ENCODE measurements around the gene DDX1.
A peak's percentile ranks its signal among the peaks of the same experiment; 100 is the strongest.
"Not testable (repeated sequence)": the region's sequence is repeated elsewhere in the genome, so short reads cannot be mapped to it uniquely, and the experiment has no call there.

The DDX1 gene

DNA sequence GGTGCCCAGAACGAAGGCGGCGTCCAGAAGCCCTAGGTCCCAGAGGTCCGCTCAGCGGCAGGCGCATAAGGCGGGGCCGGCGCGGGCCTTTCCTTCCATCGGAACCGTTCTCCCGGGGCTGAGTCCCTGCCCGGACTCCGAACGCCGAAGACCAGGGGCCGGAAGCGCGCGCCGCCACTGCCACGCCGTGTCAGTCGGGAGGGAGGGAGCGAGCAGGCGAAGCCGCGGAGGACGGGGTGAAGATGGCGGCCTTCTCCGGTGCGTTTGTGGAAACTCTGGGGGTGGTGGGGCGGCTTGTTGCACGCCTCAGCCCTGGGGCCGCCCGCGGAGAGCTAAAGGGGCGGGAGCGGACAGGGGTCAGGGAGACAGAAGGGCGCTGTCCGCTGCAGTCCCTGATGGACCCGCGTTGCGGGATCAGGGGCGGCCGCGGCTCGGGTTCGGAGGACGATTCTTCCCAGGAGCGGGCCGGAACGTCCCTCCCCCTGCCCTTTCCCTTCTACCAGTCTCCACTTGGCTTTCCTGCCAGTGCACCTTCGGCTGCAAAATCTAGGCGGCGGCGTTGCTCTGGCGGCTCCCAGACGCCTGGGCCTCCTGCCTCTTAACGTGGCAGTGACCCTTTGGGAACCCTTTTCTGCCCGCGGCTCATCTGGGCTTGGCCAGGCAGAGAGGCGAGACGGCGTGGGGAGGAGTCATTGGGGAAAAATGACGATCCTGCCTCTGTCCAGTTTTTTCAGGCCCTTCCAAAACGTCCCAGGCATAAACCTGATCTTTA, at the start of gene DDX1:
TSS of gene DDX1 (plus strand) at position 177 of the 772 bp plus-strand sequence. CDS start at position 243, 66 bp downstream.
- DNase-seq (ENCODE audit: low read depth in 2 of 2), result peak; percentile 64 to 73

DNA sequence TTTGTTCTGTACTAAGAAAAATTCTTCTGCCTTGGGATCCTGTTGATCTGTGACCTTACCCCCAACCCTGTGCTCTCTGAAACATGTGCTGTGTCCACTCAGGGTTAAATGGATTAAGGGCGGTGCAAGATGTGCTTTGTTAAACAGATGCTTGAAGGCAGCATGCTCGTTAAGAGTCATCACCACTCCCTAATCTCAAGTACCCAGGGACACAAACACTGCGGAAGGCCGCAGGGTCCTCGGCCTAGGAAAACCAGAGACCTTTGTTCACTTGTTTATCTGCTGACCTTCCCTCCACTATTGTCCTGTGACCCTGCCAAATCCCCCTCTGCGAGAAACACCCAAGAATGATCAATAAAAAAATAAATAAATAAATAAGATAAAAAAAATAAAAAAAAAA, 49.4 kb upstream of the DDX1 start:
- not testable (repeated sequence) for DNase-seq (ENCODE audit: low read depth in 2 of 2)

DNA sequence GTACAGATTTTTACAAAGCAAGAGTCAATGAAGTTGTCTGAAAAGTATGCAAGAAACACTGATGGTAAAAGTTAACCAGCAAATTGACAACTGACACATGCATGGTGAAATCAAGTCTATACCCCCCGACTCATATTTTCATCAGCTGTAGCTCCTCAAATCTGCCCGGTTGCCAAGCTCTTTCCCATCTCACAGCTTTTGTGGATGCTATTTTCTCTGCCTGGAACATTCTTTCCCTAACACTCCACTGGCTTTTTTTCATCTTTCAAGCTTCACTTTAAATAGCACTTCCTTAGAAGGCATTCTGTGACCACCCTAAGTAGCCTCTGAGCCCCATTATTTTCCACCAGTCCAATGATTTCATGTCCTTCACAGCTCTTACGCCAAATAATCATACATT, 48.6 kb upstream of the DDX1 start:
- no peak for DNase-seq (ENCODE audit: low read depth in 2 of 2)

DNA sequence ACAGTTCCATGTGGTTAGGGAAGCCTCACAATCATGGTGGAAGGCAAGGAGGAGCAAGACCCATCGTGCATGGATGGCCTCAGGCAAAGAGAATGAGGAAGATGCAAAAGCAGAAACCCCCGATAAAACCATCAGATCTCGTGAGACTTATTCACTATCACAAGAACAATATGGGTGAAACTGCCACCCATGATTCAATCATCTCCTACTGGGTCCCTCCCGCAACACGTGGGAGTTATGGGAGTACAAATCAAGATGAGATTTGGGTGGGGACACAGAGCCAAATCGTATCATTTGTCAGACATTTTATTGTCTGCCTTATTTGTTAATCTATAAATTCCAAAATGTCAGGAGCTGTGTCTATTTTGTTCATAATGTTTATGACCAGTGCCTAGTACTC, 48.1 kb upstream of the DDX1 start:
- DNase-seq (ENCODE audit: low read depth in 2 of 2), result no peak

DNA sequence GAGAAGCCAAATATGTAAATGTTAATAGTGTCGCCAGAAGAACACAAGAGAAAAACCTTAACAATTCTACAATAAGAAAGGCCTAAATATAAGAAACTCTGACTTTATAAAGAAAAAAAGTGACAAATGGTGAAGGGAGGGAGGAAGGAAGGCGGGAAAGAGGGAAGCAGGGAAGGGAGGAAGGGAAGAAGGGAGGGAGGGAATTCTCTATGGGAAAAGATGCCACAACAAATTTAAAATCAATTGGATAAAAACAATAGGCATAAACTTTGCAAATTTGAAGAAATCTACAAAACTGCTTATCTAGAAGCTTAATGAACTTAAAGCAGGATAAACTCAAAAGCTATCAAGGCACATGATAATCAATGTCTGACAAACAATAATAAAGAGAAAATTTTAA, 47.4 kb upstream of the DDX1 start:
- DNase-seq (ENCODE audit: low read depth in 2 of 2), result no peak

DNA sequence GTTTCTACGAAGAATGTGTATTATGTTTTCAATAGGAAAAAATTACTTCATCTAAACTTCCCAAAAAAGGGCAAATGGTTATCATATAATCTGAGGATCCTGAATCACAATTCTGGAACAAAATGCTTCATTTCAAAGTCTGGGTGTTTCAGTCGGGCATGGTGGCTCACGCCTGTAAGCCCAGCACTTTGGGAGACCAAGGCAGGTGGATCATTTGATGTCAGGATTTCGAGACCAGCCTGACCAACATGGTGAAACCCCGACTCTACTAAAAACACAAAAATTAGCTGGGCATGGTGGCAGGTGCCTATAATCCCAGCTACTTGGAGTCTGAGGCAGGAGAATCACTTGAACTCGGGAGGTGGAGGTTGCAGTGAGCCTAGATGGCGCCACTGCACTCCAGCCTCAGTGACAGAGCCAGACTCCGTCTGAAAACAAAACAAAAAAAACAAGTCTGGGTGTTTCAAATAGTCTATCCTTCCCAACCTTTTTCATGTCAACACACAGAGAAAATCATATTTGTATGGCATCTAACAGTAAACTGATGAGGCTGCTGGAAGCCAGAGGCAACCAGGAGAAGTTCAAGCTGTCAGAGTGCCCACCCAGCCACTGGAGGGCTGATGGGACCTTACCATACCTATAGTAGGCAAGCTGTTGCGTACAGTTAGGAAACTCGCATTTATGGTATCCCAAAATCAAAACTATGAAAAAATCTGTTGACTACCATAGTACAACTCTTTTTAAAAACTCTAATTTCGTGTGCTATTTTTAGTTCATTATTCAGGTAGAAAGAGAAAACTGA, 45.2 kb upstream of the DDX1 start:
- DNase-seq (ENCODE audit: low read depth in 2 of 2), result no peak

DNA sequence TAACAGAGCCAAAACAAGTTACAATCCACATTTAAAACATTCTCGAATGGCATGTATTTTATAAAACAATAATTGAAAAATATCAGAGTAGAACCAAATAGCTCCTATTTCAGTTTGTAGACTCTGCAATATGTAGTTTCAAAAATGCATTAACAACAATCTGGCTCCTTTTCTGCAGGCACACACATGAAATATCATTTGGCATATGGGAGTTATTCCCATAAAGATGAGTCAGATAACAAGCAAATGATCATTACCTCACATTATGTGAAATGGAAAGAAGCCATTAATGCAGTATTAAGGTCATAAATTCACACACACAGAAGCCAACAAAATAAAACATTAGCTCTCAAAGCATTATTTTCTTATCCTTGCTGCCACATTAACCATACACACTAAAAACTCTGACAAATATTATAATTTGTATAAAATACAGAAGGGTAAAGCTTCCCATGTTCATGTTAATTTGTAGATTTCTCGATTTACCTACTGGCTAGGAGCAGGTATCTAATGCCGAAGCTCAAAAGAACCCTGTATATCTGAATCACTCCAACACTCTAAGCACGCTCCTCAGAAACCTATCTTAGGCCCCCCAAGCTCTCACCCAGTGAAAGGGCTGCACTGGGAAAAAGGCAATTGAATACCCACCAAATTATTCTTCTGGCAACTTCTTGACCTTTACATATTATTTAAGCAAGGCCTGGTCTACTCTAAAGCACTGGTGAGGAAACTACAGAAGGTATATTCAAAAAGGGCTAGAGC, 44.4 kb upstream of the DDX1 start:
- DNase-seq (ENCODE audit: low read depth in 2 of 2), result no peak

DNA sequence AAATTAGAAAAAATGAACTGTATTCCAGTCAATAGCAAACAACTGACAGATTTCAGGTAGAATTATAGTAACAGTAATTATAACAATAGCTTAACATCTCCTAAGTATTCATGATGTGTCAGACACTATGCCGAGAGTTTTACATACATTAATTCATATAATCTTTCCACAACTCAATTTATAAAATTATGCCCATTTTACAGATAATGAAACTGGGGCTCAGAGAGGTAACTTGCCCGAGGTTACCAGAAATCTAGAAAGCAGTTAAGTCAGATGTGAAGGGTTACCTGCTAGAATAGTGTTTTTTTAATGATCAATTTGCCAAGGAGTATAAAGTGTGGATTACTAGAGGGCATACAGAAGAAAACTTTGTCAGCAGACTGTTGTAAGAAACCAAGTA, 42.7 kb upstream of the DDX1 start:
- no peak for DNase-seq (ENCODE audit: low read depth in 2 of 2)

DNA sequence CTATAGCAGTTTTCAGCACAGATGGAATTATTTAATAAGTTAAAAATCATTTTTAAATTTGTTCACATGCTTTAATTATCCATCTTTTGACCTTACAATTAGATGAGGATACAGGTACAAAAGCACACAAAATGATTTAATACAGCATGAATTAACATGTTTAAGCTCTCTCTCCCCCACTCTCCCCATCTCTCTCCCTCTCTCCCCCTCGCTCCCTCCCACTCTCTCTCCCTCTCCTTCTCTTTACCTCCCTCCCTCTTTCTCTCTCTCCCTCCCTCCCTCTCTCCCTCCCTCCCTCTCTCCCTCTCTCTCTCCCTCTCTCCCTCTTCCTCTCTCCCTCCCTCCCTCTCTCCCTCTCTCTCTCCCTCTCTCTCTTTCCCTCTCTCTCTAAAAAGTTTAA, 38.1 kb upstream of the DDX1 start:
- no peak for DNase-seq (ENCODE audit: low read depth in 2 of 2)

DNA sequence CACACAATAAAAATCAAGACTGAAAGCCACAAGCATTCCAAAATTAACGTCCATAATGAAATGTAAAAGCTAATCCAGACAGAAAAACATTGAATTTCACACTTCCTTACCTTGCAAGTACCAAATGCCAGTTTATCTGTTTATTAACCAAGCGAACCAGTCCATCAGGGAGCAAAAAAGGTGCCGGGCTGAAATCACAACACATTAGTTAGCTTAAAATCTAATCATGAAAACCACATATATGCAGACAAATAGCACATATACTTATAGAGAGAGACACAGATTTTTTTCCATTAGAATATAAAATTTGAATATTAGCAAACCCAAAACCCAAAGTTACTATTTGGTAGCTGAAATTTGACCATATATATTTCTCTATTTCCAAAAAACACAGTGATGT, 37.7 kb upstream of the DDX1 start:
- no peak for DNase-seq (ENCODE audit: low read depth in 2 of 2)

DNA sequence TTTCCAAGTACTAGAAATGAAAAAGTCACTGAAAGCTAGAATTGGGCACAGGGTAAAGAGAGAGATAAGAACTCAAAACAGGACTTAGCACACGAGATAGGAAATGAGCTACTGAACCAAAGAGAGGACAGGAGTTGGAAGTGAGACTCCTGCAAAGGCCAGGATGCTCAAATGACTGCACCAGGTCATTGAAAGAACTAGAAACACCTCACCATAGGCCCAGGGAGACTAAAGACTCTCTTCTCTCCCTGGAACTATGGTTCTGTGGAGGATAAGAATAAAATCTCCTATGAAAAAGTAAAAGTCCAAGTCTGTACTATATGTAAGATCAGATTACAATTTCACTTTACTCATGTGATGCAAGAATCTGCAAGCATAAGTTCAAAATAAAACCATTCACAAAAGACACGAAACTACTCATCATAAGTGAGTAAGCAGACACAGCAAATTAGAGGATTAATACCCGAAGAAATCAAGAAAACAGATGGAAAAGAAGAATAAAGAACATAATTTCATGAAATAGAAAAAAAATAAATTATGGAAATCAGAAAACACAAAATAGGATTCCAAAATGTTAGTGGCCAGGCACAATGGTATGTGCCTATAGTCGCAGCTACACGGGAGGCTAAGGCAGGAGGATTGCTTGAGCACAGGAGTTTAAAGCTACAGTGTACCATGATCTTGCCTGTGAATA, 37.0 kb upstream of the DDX1 start:
- no peak for DNase-seq (ENCODE audit: low read depth in 2 of 2)

DNA sequence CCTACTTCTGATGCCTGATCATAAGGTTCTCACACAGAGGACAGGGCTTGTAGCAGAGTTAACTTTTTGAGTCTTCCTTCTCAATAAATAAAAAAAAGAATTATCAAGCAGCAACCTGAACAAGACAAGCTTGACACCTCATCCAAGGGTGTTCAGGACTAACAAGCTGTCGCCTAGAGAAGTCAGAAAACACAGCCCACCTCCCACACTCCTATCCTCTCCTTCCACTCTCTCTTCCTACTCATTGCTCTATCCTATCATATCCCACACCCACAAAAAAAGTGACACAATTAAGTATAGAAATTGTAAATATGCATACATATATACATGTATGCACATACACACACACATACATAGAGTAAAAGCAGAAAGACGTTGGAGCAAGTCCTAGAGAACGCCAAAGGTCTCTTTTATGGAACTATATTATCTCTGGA, 35.9 kb upstream of the DDX1 start:
- no peak for DNase-seq (ENCODE audit: low read depth in 2 of 2)

DNA sequence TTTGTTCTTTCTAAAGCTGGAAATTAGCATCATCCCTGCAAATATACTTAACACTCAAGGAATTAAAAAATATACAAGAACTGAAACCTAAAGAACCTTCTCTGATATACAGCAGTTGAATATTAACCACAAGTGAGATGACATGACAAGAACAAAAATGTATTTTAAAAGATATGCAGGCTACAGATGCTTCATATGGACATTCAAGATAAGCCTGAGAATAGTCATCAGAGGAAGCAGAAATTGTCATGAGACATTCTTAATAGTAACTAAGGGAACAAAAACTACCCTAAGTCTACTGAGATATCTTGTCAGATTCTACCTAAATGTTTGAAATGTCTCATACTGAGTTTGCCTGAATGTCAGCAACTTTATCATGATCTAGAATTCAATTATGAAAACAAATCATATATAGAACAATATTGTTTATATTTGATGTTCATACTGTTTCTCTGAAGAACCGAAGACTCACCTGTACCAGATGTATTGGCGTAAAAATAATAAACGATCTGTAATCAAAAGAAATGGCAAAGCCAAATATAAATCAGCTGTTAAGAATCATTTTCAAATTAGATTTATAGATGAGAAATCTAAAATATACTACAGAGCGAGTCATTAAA, 35.2 kb upstream of the DDX1 start:
- DNase-seq (ENCODE audit: low read depth in 2 of 2), result no peak

DNA sequence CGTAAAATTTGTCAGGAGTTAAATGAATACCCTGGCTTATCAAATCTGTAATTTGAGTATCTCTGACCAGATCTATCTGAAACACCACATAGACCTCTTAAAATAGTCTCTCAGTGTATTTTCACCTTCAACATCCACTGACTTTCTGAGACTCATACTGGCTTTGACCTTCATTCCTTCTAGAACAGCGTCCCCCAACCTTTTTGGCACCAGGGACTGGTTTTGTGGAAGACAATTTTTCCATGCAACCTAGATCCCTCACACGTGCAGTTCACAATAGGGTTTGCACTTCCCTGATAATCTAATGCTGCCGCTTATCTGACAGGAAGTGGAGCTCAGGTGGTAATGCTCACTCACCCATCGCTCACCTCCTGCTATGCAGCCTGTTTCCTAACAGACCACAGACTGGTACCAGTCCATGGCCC, 33.8 kb upstream of the DDX1 start:
- DNase-seq (ENCODE audit: low read depth in 2 of 2), result no peak

DNA sequence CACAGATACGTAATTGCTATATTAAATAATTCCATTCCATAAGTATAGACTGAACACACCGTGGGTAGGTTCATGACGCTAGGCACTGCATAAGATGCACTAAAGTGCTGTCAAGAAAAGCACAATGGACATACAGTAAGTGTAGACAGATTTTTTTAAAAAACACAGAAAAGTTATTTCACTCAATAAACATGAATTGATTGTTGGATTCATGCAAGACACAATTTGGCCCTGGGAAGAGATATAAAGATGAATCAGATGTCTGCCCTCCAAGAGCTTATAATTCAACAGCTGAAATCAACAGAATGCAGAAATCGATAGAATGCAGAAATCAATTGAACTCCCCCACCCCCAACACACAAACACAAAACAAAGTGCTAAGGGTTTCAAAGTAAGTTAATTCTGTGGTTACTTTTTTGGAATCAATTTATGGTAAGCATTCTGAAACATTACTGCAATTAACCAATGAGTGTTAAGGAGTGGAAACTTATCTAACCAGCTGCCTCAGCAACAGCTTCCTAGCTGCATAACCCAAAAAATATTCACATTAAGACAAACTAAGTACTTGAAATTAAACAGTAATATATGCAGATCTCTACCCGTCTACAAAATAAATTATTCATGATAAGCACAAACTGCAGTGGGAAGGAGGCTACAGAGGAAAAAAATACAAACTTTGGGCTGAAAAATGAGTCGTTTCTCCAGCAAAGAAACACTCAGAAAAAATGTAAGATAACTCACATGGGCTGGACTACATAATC, 32.1 kb upstream of the DDX1 start:
- no peak for DNase-seq (ENCODE audit: low read depth in 2 of 2)

DNA sequence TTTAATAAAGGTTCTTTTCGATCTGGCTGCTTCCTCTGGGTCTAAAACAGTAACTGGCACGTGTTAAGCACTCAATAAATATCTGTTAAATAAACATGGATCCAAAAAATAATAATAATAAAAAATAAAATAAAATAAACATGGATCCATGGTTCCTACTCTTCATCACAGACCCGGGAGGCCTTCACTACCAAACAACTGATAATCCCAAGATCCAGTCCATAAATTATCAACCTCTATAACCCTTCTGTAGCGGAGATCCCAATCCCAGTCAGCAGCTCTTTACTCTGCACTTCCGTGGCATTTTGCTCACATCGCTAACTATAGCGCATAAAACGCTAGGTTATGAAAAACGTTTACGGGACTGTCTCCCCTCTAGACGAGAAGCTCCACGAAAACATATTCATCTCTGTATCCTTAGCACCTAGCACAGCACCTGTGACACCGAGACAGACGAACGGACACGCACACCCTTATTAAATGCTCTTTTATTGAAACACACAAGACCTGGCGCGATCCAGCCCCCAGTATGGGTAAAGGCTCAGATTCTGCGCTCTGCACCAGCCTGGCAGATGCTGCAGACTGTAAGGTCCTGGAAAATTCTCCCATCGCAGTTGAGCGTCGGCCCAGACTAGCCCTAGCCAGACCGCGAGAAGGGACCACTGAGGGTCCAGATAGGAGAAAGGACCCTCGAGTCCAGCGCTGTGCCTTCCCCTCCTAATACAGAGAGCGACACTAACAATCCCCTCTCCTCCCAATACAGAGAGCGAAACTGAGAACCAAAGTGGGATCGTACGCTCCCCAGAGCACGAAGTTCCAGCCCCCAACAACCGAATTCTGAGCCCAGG, 31.3 kb upstream of the DDX1 start:
- no peak for DNase-seq (ENCODE audit: low read depth in 2 of 2)

DNA sequence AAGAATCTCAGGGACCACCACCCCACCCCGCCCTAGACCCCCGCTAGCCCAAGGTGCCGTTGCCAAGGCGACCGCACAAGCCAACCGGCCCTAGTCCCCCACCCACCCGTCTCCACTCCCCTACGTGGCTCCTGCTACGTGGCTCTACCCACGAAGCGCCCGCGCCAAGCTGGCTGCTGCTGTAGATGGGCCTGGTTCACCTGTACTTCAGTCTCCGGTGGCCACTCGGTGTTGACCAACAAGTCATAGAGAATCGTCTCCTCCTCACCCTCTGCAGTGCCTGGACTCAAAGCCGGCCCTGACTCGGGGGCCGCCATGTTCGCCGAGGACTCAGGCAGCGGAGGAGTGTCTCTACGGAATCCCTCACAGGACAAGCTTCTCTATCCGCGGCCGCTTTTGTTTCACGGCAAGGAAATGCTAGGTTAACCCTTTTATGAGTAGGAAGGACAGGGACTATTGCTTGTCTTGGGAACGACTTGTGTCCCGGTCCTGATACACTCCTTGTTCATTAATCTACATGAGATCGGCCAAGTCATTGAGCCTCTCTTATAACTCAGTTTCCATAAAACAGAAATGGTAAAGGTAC, 30.6 kb upstream of the DDX1 start, which contains the start of gene NBAS:
TSS of gene NBAS (minus strand) at position 347 of the 586 bp plus-strand sequence. CDS start at position 317, 30 bp downstream.
- peak; percentile 45 to 61 for DNase-seq (ENCODE audit: low read depth in 2 of 2)

DNA sequence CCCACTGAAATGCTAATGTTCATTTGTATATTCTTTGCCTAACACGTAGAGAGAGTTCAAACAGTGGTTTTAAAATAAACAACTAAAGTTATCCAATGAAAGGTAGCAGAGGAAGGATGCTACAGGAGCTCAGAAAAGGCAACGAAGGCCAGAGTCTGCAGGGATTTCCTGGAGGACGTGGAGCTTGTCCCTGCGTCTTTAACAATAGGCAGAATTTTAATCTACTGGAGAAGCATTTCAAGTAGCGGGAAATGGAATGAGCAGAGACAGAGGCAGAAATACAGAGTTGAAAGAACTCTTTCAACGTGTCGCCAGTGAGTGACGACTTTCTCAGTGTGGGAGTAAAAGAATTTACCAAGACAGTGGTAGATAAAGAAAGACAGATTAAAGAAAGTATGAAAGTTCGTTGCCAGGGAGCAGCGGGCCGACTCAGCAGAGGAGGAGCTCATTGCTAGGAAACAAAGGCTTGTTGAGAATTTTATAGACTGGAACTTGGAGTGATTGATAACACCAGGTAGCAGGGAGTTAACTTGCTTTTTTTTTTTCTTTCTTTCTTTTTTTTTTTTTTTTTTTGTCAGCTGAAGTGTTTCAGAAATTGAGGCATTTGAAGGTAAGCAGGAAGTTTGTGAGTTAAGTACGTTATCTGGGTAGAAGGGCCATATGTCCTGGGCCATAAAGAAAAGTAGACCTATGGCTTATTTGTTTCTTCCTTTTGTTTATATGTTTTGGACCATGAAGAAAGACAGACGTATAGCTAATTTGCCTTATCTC, 29.9 kb upstream of the DDX1 start:
- DNase-seq (ENCODE audit: low read depth in 2 of 2), result no peak
